SK-N-SH (cell line): ENCODE data around the gene MRRF. TPM values are rescaled to one million over a fixed set of nuclear protein-coding genes. Genes with fewer than 3 reads are reported as not detected.

Experiments
- CTCF ChIA-PET: fragments of 300-600, 350-600 bp; formaldehyde crosslinking; extraction: SDS; loops from one replicate; lab custom pipeline; 2021; lab: Yijun Ruan, JAX
- POLR2A ChIA-PET: fragments of 350-600 bp; sonication (Branson Sonifier 250); formaldehyde crosslinking; extraction: SDS; loops from one replicate; lab custom pipeline; 2020; ENCODE audit warnings: antibody characterized with exemption, inconsistent platforms; lab: Yijun Ruan, JAX
- DNase-seq: peaks from one replicate; pipeline ENCODE4 v3.0.0; 2012
- H2AFZ ChIP-seq: fragments of 200-600 bp; sonication (generic); 2 replicates; pipeline ENCODE4 v1.8.1; 2016; ENCODE audit warnings: antibody characterized with exemption, mild to moderate bottlenecking, low read depth
- H3F3A ChIP-seq: fragments of 200-600 bp; sonication (generic); replicated peaks from 2 replicates; pipeline ENCODE3; 2016; ENCODE audit warnings: antibody characterized with exemption, mild to moderate bottlenecking; ENCODE audit not compliant: insufficient read depth
- H3K27ac ChIP-seq, 2 experiments: fragments of 200-500 bp in 1 of 2; fragments of 200-600 bp in 1 of 2; sonication (Bioruptor generic) in 1 of 2; sonication (generic), shearing (Covaris generic) in 1 of 2; 2 replicates each; pipeline versions ENCODE4 v1.5.1 to v1.6.1; 2014 to 2016; ENCODE audit warnings: low read depth in 2 of 2, inconsistent platforms in 1 of 2, low read length in 1 of 2, mild to moderate bottlenecking in 1 of 2, mixed read lengths in 1 of 2
- H3K27me3 ChIP-seq: fragments of 200-600 bp; sonication (generic), shearing (Covaris generic); 2 replicates; pipeline ENCODE4 v1.6.1; 2016; ENCODE audit warnings: mixed run types; ENCODE audit not compliant: insufficient read depth
- H3K36me3 ChIP-seq, 2 experiments: fragments of 200-500 bp in 1 of 2; fragments of 200-600 bp in 1 of 2; sonication (Bioruptor generic) in 1 of 2; sonication (generic) in 1 of 2; replicated peaks in 1 of 2; 2 replicates each; pipeline versions ENCODE3 to v1.5.1; 2014 to 2016; ENCODE audit warnings: low read length in 1 of 2, mild to moderate bottlenecking in 1 of 2; ENCODE audit not compliant: insufficient read depth in 2 of 2, control insufficient read depth in 1 of 2
- H3K4me1 ChIP-seq, 2 experiments: fragments of 200-500 bp in 1 of 2; fragments of 200-600 bp in 1 of 2; sonication (Bioruptor generic) in 1 of 2; sonication (generic), shearing (Covaris generic) in 1 of 2; 2 replicates each; pipeline versions ENCODE4 v1.5.1 to v1.6.1; 2014 to 2016; ENCODE audit warnings: low read depth in 1 of 2, low read length in 1 of 2, mixed run types in 1 of 2; ENCODE audit not compliant: insufficient read depth in 2 of 2, control insufficient read depth in 1 of 2
- H3K4me2 ChIP-seq: fragments of 200-600 bp; sonication (generic), shearing (Covaris generic); 2 replicates; pipeline ENCODE4 v1.6.1; 2017; ENCODE audit warnings: mixed run types
- H3K4me3 ChIP-seq, 2 experiments: fragments of 200-500 bp in 1 of 2; fragments of 200-600 bp in 1 of 2; sonication (Bioruptor generic) in 1 of 2; sonication (generic), shearing (Covaris generic) in 1 of 2; 2 replicates each; pipeline versions ENCODE4 v1.5.1 to v1.8.1; 2014 to 2016; ENCODE audit warnings: low read depth in 2 of 2, inconsistent platforms in 1 of 2, low read length in 1 of 2, mild to moderate bottlenecking in 1 of 2, mixed read lengths in 1 of 2, moderate library complexity in 1 of 2
- H3K79me2 ChIP-seq: fragments of 200-600 bp; sonication (generic); 2 replicates; pipeline ENCODE4 v1.8.1; 2017; ENCODE audit warnings: mild to moderate bottlenecking; ENCODE audit not compliant: insufficient read depth
- H3K9ac ChIP-seq: fragments of 200-600 bp; sonication (generic); 2 replicates; pipeline ENCODE4 v1.6.1; 2017; ENCODE audit warnings: mixed run types
- H3K9me2 ChIP-seq: fragments of 200-600 bp; sonication (generic); 2 replicates; pipeline ENCODE4 v1.6.1; 2017; ENCODE audit warnings: mixed run types
- H3K9me3 ChIP-seq: fragments of 200-600 bp; sonication (generic); 2 replicates; pipeline ENCODE4 v1.6.1; 2017; ENCODE audit warnings: mixed run types, mild to moderate bottlenecking, moderate library complexity
- H4K20me1 ChIP-seq: fragments of 200-600 bp; sonication (generic); 2 replicates; pipeline ENCODE4 v1.6.1; 2017; ENCODE audit warnings: mild to moderate bottlenecking, mixed run types; ENCODE audit not compliant: insufficient read depth
- ELF1 ChIP-seq: IDR thresholded peaks from 2 replicates; pipeline ENCODE4 v1.4.0; 2012
- EZH2phosphoT487 ChIP-seq: fragments of 200-600 bp; sonication (generic); IDR thresholded peaks from 2 replicates; pipeline ENCODE4 v1.6.1; 2017; ENCODE audit warnings: low read depth, mixed run types, mild to moderate bottlenecking, antibody characterized with exemption, moderate library complexity, borderline replicate concordance
- FOXJ3 ChIP-seq: sonication (generic); formaldehyde crosslinking; IDR thresholded peaks from 2 replicates; pipeline ENCODE4 v1.5.1; 2020; ENCODE audit warnings: mild to moderate bottlenecking, missing genetic modification reagents
- FOXM1 ChIP-seq: IDR thresholded peaks from 2 replicates; pipeline ENCODE4 v1.4.0; 2012; ENCODE audit warnings: low read depth, mild to moderate bottlenecking
- GATA2 ChIP-seq: sonication (generic); formaldehyde crosslinking; IDR thresholded peaks from 2 replicates; pipeline ENCODE4 v1.5.0; 2020; ENCODE audit warnings: mild to moderate bottlenecking, missing genetic modification reagents
- IRF3 ChIP-seq: fragments of 150-350 bp; IDR thresholded peaks from 2 replicates; pipeline ENCODE4 v1.6.1; 2016; ENCODE audit warnings: mild to moderate bottlenecking, low read depth, low read length
- JUND ChIP-seq: IDR thresholded peaks from 2 replicates; pipeline ENCODE4 v1.4.0; 2012
- MAX ChIP-seq: IDR thresholded peaks from 2 replicates; pipeline ENCODE4 v1.4.0; 2012; ENCODE audit warnings: low read depth
- NRF1 ChIP-seq: IDR thresholded peaks from 2 replicates; pipeline ENCODE4 v1.6.1; 2012; ENCODE audit warnings: low read depth, mild to moderate bottlenecking, low read length
- PBX3 ChIP-seq: IDR thresholded peaks from 2 replicates; pipeline ENCODE4; 2012
- RAD21 ChIP-seq: IDR thresholded peaks from 2 replicates; pipeline ENCODE4 v1.6.1; 2012; ENCODE audit warnings: mild to moderate bottlenecking, low read length
- RCOR1 ChIP-seq: fragments of 150-350 bp; IDR thresholded peaks from 2 replicates; pipeline ENCODE4 v1.6.1; 2017; ENCODE audit warnings: antibody characterized with exemption, low read length
- RFX5 ChIP-seq: IDR thresholded peaks from 2 replicates; pipeline ENCODE4 v1.6.1; 2012; ENCODE audit warnings: mild to moderate bottlenecking, improper control_type of control experiment, low read length
- SMC3 ChIP-seq: IDR thresholded peaks from 2 replicates; pipeline ENCODE4 v1.6.1; 2012; ENCODE audit warnings: low read depth, low read length, improper control_type of control experiment
- TCF12 ChIP-seq: IDR thresholded peaks from 2 replicates; pipeline ENCODE4 v1.4.0; 2012
- ZBTB33 ChIP-seq: IDR thresholded peaks from 2 replicates; pipeline ENCODE4 v1.4.0; 2012; ENCODE audit warnings: low read depth, borderline replicate concordance
- WGBS: methylation state at CpG from one replicate; pipeline ENCODE4 v1.1.6; 2017; ENCODE audit warnings: low lambda C conversion rate; 5-methylcytosine and 5-hydroxymethylcytosine counted together
- polyA plus RNA-seq, 3 experiments: library from polyadenylated mRNA; depleted of rRNA; stranded (reverse); fragments of >200 nt; gene quantifications; 2 replicates each; pipeline ENCODE4 v1.2.3, GENCODE V29; 2012
- TF ChIP-seq, protein P1 (sequence below): fragments of 200-600 bp; sonication (generic); IDR thresholded peaks from 2 replicates; pipeline ENCODE4 v1.6.1; 2017; ENCODE audit warnings: antibody characterized with exemption, mild to moderate bottlenecking, moderate library complexity
- TF ChIP-seq, protein P2 (sequence below): IDR thresholded peaks from 2 replicates; pipeline ENCODE4 v1.4.0; 2012; ENCODE audit warnings: low read depth, borderline replicate concordance

Gene MRRF
- polyA plus RNA-seq, 1 of the 3 experiments (the other 2 are of a cell fraction), result 35.1 TPM

DNA sequence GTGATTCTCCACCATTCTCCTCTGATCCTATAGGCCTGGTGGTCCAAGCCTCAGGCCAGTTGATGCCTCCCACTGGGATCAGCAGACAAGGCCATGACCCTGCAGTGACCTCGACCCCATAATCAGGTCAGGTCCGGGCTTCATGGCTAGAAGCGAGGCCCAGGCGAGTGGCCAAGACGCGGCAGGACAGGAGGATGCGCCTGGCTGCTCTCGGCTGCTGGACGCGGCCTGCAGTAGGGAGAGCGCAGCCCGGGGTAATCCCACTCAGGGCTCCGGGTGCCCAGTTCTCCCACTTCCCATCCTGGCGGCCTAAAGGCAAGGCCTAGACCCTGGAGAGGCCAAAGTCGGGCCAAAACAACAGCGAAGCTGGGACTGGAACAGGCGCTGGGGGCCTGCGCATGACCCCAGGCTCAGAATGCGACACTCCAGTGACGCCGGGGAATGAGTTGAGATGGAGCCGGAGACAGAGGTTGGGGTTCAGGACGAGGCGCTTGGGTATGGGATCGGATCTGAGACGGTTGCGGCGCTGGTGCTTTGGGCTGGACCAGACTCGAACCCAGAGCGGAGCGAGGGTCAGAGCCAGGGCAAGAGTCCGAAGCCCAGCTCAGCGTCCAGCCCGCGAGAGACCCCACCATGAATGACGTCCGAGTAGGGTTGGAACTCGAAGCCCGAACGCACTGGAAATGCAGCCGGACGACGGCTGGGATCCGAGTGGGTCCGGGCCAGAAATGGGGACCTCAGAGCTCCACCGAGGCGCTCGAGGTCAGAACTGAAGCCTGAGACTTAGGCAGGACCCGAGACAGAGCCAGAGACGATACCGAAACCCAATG, 39.2 kb upstream of the MRRF start:
- Histone ChIP-seq H3K27ac (no peak overlapping the region), H2AFZ (no peak overlapping the region), H3K9me3 (no peaks in the 10 kb centered on the region), H3K9me2 (no peaks in the 10 kb centered on the region), H3K27me3 (peaks cover 96% of the 10 kb centered on the region), H3K4me3 (no peak overlapping the region), H3F3A (no peaks in the 10 kb centered on the region), H3K9ac (no peak overlapping the region), H3K36me3 (no peaks in the 10 kb centered on the region), H3K4me1 (peaks cover 0 to 4% of the 10 kb centered on the region in 2 experiments; a peak in 1 of 4 replicates), H4K20me1 (no peaks in the 10 kb centered on the region), H3K4me2 (peak overlapping the region; percentile 28; the same call in 1 of the 2 replicates), H3K79me2 (no peaks in the 10 kb centered on the region)
- WGBS, result 76% methylated on average over 36 of the region's 51 CpGs
- ChIA-PET CTCF (interaction anchor here (0.6 to 2.4 kb wide), 6 partner anchors 67 to 1228 kb away, joined by 3 to 8 read pairs (median 5); no protein-coding TSS in a partner anchor), POLR2A (no interaction called here)
- TF ChIP-seq NRF1, result no peak
- TF ChIP-seq GATA2, result no peak
- no peak for TF ChIP-seq SMC3
- no peak for TF ChIP-seq FOXM1
- no peak for TF ChIP-seq FOXJ3 (CRISPR knock-in tag)
- TF ChIP-seq, protein P1, sequence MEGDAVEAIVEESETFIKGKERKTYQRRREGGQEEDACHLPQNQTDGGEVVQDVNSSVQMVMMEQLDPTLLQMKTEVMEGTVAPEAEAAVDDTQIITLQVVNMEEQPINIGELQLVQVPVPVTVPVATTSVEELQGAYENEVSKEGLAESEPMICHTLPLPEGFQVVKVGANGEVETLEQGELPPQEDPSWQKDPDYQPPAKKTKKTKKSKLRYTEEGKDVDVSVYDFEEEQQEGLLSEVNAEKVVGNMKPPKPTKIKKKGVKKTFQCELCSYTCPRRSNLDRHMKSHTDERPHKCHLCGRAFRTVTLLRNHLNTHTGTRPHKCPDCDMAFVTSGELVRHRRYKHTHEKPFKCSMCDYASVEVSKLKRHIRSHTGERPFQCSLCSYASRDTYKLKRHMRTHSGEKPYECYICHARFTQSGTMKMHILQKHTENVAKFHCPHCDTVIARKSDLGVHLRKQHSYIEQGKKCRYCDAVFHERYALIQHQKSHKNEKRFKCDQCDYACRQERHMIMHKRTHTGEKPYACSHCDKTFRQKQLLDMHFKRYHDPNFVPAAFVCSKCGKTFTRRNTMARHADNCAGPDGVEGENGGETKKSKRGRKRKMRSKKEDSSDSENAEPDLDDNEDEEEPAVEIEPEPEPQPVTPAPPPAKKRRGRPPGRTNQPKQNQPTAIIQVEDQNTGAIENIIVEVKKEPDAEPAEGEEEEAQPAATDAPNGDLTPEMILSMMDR, result no peak
- TF ChIP-seq RAD21, result no peak
- no peak for TF ChIP-seq RCOR1
- TF ChIP-seq IRF3, result no peak
- TF ChIP-seq, protein P2, sequence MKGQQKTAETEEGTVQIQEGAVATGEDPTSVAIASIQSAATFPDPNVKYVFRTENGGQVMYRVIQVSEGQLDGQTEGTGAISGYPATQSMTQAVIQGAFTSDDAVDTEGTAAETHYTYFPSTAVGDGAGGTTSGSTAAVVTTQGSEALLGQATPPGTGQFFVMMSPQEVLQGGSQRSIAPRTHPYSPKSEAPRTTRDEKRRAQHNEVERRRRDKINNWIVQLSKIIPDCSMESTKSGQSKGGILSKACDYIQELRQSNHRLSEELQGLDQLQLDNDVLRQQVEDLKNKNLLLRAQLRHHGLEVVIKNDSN, result no peak
- TF ChIP-seq RFX5, result no peak
- no peak for TF ChIP-seq TCF12
- no peak for TF ChIP-seq PBX3
- no peak for TF ChIP-seq EZH2phosphoT487
- no peak for TF ChIP-seq JUND
- TF ChIP-seq ELF1, result no peak
- no peak for TF ChIP-seq ZBTB33
- no peak for TF ChIP-seq MAX
- DNase-seq, result peak; percentile 32
